Caco-2 (cell line): ENCODE results near the gene MTMR6. TPM values are rescaled to one million over a fixed set of nuclear protein-coding genes. Genes with fewer than 3 reads are reported as not detected.

Source experiments
- BruUV-seq: library from RNA; stranded (reverse); fragments of 400-500 nt; replicated peaks from 2 replicates; lab custom pipeline; 2021; lab: Mats Ljungman, UMichigan
- CTCF ChIA-PET: fragments of 300-600 bp; sonication (Branson Sonifier 250); formaldehyde crosslinking; loops from one replicate; lab custom pipeline; 2022; ENCODE audit warnings: antibody characterized with exemption; lab: Charles Lee
- POLR2A ChIA-PET: fragments of 300-600 bp; sonication (Branson Sonifier 250); formaldehyde crosslinking; loops from one replicate; lab custom pipeline; 2022; ENCODE audit warnings: antibody characterized with exemption; lab: Charles Lee
- DNase-seq, 2 experiments: peaks; one replicate each; pipeline versions ENCODE4 v3.0.0 to v3.0.0-alpha.2; 2020 to 2022
- H3K27me3 ChIP-seq: replicated peaks from 2 replicates; pipeline ENCODE4 v1.6.0; 2011; ENCODE audit warnings: low read length; ENCODE audit not compliant: control insufficient read depth, insufficient read depth
- H3K36me3 ChIP-seq: 2 replicates; pipeline ENCODE4 v1.5.1; 2011; ENCODE audit warnings: low read length; ENCODE audit not compliant: control insufficient read depth, insufficient read depth
- H3K4me1 ChIP-seq: fragments of 250-450 bp; sonication (Bioruptor Pico); 2 replicates; pipeline ENCODE4 v1.5.1; 2020; ENCODE audit warnings: mild to moderate bottlenecking
- H3K4me3 ChIP-seq: 2 replicates; pipeline ENCODE4 v1.5.1; 2011; ENCODE audit warnings: low read depth, mild to moderate bottlenecking, control low read depth, low read length
- H3K9me3 ChIP-seq: fragments of 250-450 bp; sonication (Bioruptor Pico); 2 replicates; pipeline ENCODE4 v1.5.1; 2020; ENCODE audit warnings: mild to moderate bottlenecking, moderate library complexity
- H3K27ac Mint-ChIP-seq: one replicate; pipeline ENCODE4 v1.8.0; 2022; ENCODE audit warnings: mixed read lengths; ENCODE audit not compliant: unreplicated experiment
- H3K27me3 Mint-ChIP-seq: one replicate; pipeline ENCODE4 v1.8.0; 2022; ENCODE audit warnings: mixed read lengths; ENCODE audit not compliant: insufficient read depth, unreplicated experiment
- H3K36me3 Mint-ChIP-seq: one replicate; pipeline ENCODE4 v1.8.0; 2022; ENCODE audit warnings: mild to moderate bottlenecking, mixed read lengths; ENCODE audit not compliant: insufficient read depth, unreplicated experiment
- H3K4me1 Mint-ChIP-seq: one replicate; pipeline ENCODE4 v1.8.0; 2022; ENCODE audit warnings: low read depth, mixed read lengths; ENCODE audit not compliant: unreplicated experiment
- H3K4me3 Mint-ChIP-seq: one replicate; pipeline ENCODE4 v1.8.0; 2022; ENCODE audit warnings: mild to moderate bottlenecking, moderate library complexity, mixed read lengths; ENCODE audit not compliant: unreplicated experiment
- H3K9me3 Mint-ChIP-seq: one replicate; pipeline ENCODE4 v1.8.0; 2022; ENCODE audit warnings: mixed read lengths; ENCODE audit not compliant: unreplicated experiment
- CTCF ChIP-seq, 2 experiments: fragments of 200-600 bp in 1 of 2; IDR thresholded peaks; 1 replicate in 1 of 2; 2 replicates in 1 of 2; pipeline versions ENCODE4 v1.5.1 to v1.8.0; 2011 to 2022; ENCODE audit warnings: antibody characterized with exemption in 1 of 2, control low read depth in 1 of 2, inconsistent platforms in 1 of 2, low read depth in 1 of 2, low read length in 1 of 2, mild to moderate bottlenecking in 1 of 2, moderate library complexity in 1 of 2; ENCODE audit not compliant: insufficient read depth in 1 of 2, severe bottlenecking in 1 of 2, unreplicated experiment in 1 of 2
- intact Hi-C: fragments of 100-400 bp; cut with micrococcal nuclease; formaldehyde crosslinking; loops from one replicate; pipeline ENCODE4 v1.10.0; 2022; ENCODE audit not compliant: unreplicated experiment
- total RNA-seq: library from RNA; stranded (reverse); gene quantifications from 2 replicates; pipeline ENCODE4 v1.2.3, GENCODE V29; 2022

Gene MTMR6
- total RNA-seq, 1 experiment from 2014 or later, result 13.0 TPM

GRCh38 chr13:25225970-25226369, 61.3 kb downstream of the MTMR6 start:
- no TSS peak for BruUV-seq
- H3K4me1 Mint-ChIP-seq, result peaks cover 12% of the 10 kb centered on the region
- Histone ChIP-seq H3K36me3 (no peaks in the 10 kb centered on the region), H3K4me3 (no peak overlapping the region), H3K27me3 (peaks cover 1% of the 10 kb centered on the region; the same call in 1 of the 2 replicates), H3K9me3 (no peaks in the 10 kb centered on the region), H3K4me1 (0 out of 2 replicates have a peak, but pooled peaks cover 3% of the 10 kb centered on the region)
- H3K36me3 Mint-ChIP-seq, result no peaks in the 10 kb centered on the region
- H3K27me3 Mint-ChIP-seq, result peaks cover 13% of the 10 kb centered on the region
- intact Hi-C loops, result no loop called here
- no peak for DNase-seq
- TF ChIP-seq CTCF (IDR thresholded peaks at IDR 0.05; ENCODE audit: insufficient read depth in 1 of 2, low read depth in 1 of 2, low read length in 1 of 2, severe bottlenecking in 1 of 2, unreplicated experiment in 1 of 2), result no peak
- H3K4me3 Mint-ChIP-seq, result no peak overlapping the region
- no peak overlapping the region for H3K27ac Mint-ChIP-seq
- ChIA-PET CTCF (no interaction called here), POLR2A (no interaction called here)
- H3K9me3 Mint-ChIP-seq, result no peaks in the 10 kb centered on the region

GRCh38 chr13:25224151-25224550, 63.1 kb downstream of the MTMR6 start:
- Histone ChIP-seq H3K36me3 (no peaks in the 10 kb centered on the region), H3K27me3 (no peaks in the 10 kb centered on the region; the same call in 1 of the 2 replicates), H3K4me3 (no peak overlapping the region), H3K4me1 (no peaks in the 10 kb centered on the region), H3K9me3 (no peaks in the 10 kb centered on the region)
- Mint-ChIP-seq H3K27me3 (peaks cover 11% of the 10 kb centered on the region), H3K9me3 (no peaks in the 10 kb centered on the region), H3K36me3 (no peaks in the 10 kb centered on the region), H3K27ac (no peak overlapping the region), H3K4me1 (peaks cover 2% of the 10 kb centered on the region), H3K4me3 (no peak overlapping the region)
- CTCF ChIA-PET, result no interaction called here
- no peak for TF ChIP-seq CTCF (IDR thresholded peaks at IDR 0.05; ENCODE audit: insufficient read depth in 1 of 2, low read depth in 1 of 2, low read length in 1 of 2, severe bottlenecking in 1 of 2, unreplicated experiment in 1 of 2)
- no TSS peak for BruUV-seq
- intact Hi-C loops, result no loop called here
- DNase-seq, result no peak
- POLR2A ChIA-PET, result no interaction called here

- Mint-ChIP-seq H3K4me1 (no peaks in the 10 kb centered on the region), H3K27ac (no peak overlapping the region), H3K9me3 (no peaks in the 10 kb centered on the region), H3K36me3 (no peaks in the 10 kb centered on the region), H3K27me3 (peaks cover 9% of the 10 kb centered on the region), H3K4me3 (no peak overlapping the region)
- Histone ChIP-seq H3K27me3 (no peaks in the 10 kb centered on the region), H3K4me3 (no peak overlapping the region), H3K4me1 (no peaks in the 10 kb centered on the region), H3K9me3 (no peaks in the 10 kb centered on the region), H3K36me3 (no peaks in the 10 kb centered on the region)
- no peak for DNase-seq
- intact Hi-C loops, result no loop called here
- POLR2A ChIA-PET, result no interaction called here
- no peak for TF ChIP-seq CTCF (IDR thresholded peaks at IDR 0.05; ENCODE audit: insufficient read depth in 1 of 2, low read depth in 1 of 2, low read length in 1 of 2, severe bottlenecking in 1 of 2, unreplicated experiment in 1 of 2)
- BruUV-seq, result no TSS peak
- CTCF ChIA-PET, result interaction anchor here (0.8 to 1.2 kb wide), 2 partner anchors 10 kb away, joined by 3 to 4 read pairs; no protein-coding TSS in a partner anchor
These were observed 64.5 kb downstream of the MTMR6 start for GRCh38 chr13:25222740-25223139.
